WERI-Rb-1 (cell line): ENCODE data around the gene ATP9A.

Experiments
- DNase-seq: peaks from one replicate; pipeline ENCODE4 v3.0.0-alpha.2; 2020
- H3K27ac ChIP-seq: fragments of 250-450 bp; sonication (Bioruptor Pico); 2 replicates; pipeline ENCODE4 v1.5.1; 2020; ENCODE audit warnings: mild to moderate bottlenecking, moderate library complexity
- H3K27me3 ChIP-seq: fragments of 250-450 bp; sonication (Bioruptor Pico); 2 replicates; pipeline ENCODE4 v1.5.1; 2021; ENCODE audit warnings: mild to moderate bottlenecking, low read depth, moderate library complexity; ENCODE audit not compliant: insufficient read depth, severe bottlenecking
- H3K36me3 ChIP-seq: fragments of 250-450 bp; sonication (Bioruptor Pico); 2 replicates; pipeline ENCODE4 v1.5.1; 2020; ENCODE audit warnings: mild to moderate bottlenecking, moderate library complexity
- H3K4me3 ChIP-seq: 2 replicates; pipeline ENCODE4 v1.5.1; 2011; ENCODE audit warnings: low read depth, mild to moderate bottlenecking, control low read depth, low read length
- H3K9me3 ChIP-seq: fragments of 250-450 bp; sonication (Bioruptor Pico); 2 replicates; pipeline ENCODE4 v1.5.1; 2021; ENCODE audit warnings: mild to moderate bottlenecking, moderate library complexity; ENCODE audit not compliant: severe bottlenecking
- TF ChIP-seq, protein P1 (sequence below): IDR thresholded peaks from 2 replicates; pipeline ENCODE4 v1.5.1; 2011; ENCODE audit warnings: low read depth, mild to moderate bottlenecking, control low read depth, inconsistent platforms, low read length

The ATP9A gene

DNA sequence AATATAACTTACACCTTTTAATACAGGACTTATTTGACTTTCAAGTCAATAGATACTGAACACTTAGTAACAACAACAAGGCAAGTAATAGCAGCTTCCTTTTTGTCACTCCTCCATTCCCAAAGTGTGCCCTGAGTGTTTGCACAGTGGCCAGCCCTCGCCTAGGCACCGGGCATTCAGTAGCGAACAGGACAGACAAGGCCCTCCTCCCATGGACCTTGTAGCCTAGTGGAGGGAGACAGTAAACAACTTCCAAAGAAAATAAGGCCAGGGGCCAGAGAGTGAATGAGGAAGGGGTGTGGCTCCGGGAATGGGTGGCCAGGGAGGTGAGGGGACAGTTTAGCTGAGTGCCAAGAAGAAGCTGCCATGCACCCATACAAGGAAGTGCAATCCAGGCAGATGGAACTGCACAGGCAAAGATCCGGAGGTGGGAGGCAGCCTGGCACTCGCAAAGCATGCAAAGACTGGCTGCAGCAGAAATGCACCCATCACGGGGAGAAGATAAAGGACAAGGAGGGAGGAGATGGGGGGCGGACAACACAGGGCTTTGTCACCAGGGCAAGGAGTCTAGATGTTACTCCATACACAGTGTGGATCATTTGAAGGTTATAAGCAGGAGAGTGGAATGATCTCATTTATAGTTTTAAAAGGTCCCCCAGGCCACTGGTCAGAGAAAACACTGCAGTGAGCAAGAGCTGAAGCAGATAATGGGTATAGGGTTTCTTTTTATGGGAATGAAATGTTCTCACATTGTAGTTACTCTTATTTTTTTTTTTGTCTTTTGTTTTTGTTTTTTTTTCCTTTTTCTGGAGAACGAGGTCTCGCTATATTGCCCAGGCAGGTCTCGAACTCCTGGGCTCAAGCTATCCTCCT is 32.2 kb downstream of the ATP9A start:
- TF ChIP-seq, protein P1, sequence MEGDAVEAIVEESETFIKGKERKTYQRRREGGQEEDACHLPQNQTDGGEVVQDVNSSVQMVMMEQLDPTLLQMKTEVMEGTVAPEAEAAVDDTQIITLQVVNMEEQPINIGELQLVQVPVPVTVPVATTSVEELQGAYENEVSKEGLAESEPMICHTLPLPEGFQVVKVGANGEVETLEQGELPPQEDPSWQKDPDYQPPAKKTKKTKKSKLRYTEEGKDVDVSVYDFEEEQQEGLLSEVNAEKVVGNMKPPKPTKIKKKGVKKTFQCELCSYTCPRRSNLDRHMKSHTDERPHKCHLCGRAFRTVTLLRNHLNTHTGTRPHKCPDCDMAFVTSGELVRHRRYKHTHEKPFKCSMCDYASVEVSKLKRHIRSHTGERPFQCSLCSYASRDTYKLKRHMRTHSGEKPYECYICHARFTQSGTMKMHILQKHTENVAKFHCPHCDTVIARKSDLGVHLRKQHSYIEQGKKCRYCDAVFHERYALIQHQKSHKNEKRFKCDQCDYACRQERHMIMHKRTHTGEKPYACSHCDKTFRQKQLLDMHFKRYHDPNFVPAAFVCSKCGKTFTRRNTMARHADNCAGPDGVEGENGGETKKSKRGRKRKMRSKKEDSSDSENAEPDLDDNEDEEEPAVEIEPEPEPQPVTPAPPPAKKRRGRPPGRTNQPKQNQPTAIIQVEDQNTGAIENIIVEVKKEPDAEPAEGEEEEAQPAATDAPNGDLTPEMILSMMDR, result no peak
- H3K27ac ChIP-seq, result no peak overlapping the region
- no peak for DNase-seq

DNA sequence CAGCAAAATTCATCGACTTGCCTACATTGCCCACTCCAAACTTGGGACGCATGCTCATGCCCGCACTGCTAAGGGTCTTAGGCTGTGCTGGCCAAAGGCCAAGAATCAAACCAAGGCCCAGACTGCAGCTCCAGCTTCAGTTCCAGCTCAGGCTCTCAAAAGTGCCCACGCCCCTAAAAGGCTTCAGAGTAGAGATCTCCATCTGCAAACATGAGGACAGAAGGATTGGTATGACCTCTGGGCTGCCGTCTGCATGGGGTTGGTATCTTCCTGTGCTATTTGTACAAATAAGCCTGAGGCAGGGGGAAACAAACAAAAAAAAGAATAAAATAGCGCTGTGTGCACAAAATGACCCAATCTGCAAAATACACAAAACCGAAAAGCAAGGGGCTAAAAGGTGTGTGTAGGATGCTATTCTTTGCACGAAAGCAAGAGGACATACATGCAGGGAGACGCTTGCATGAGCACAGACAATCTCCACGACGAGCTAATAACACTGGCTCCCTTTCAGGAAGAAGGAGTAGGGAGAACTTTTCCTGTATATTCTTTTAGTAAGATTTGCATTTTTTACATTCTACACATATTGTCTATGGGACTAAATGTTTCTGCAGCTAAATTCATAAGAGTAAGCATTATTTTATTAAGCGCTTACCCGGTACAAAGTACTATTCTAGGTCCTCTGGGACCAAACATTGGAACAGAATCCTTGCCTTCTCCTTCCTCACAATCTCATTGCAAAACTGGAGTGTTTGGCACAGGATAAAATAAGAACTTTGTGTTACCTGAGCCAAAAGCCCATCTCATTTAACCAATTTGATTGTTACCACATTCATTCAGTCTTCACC is 33.1 kb downstream of the ATP9A start:
- TF ChIP-seq, protein P1, result no peak
- Histone ChIP-seq H3K36me3 (no peaks in the 10 kb centered on the region), H3K4me3 (no peak overlapping the region), H3K27me3 (no peaks in the 10 kb centered on the region), H3K9me3 (no peaks in the 10 kb centered on the region), H3K27ac (no peak overlapping the region)
- DNase-seq, result no peak

More for the DNA sequence above, 32.2 kb downstream of the ATP9A start:
- Histone ChIP-seq H3K4me3 (no peak overlapping the region), H3K36me3 (no peaks in the 10 kb centered on the region), H3K9me3 (no peaks in the 10 kb centered on the region), H3K27me3 (no peaks in the 10 kb centered on the region)

DNA sequence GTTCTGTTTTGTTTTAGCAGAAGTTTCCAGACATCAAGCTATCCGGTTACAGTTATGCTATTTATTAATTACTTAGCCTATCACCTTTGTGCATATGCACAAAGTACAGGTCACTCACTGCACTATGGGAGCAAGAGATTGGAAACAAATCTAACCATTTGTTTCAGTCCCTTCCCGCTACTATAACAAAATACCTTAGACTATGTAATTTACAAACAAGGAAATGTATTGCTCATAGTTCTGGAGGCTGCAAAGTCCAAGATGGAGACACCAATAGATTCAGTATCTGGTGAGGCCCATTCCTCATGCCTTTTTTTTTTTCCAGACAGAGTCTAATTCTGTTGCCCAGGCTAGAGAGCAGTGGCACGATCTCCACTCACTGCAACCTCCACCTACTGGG is 35.1 kb downstream of the ATP9A start:
- H3K27me3 ChIP-seq, result no peaks in the 10 kb centered on the region
- no peaks in the 10 kb centered on the region for H3K9me3 ChIP-seq

DNA sequence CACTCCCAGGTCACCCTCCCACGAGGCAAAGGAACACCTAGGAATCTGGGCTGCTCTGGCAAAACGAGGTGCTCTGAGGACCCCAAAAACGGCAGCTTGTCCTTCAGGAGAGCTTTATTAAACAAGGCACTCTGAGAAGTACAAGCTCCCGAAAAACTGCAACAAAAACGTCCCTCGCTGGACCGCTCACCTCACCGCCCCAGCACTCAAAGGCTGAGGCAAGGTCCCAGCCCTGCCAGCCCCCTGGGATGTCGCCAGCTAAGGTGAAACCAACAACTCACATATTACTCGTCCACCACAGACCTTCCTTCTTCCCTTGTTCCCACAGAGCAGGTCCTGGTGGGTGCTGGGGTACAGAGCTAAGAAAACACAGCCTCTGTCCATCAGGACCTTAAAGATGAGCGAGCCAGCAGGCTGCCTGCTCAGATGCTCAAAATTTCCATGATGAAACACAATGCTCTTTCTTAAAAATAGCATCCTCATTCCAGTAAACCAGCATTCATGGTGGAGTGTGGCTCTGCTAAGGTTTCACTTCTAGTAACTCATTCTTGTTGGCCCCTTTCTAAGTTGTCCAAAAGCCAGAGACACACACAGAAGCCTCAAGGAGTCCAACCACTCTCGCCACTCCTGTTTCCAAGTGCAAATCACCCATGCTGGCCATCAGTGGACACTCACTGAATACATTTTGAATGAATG is 35.9 kb downstream of the ATP9A start:
- no peaks in the 10 kb centered on the region for H3K36me3 ChIP-seq
- no peak for DNase-seq
- no peak overlapping the region for H3K27ac ChIP-seq
- H3K27me3 ChIP-seq, result no peaks in the 10 kb centered on the region
- TF ChIP-seq, protein P1, result no peak
- H3K4me3 ChIP-seq, result no peak overlapping the region
- H3K9me3 ChIP-seq, result no peaks in the 10 kb centered on the region

More for the DNA sequence above, 35.1 kb downstream of the ATP9A start:
- Histone ChIP-seq H3K27ac (no peak overlapping the region), H3K36me3 (no peaks in the 10 kb centered on the region), H3K4me3 (no peak overlapping the region)
- TF ChIP-seq, protein P1, result no peak
- no peak for DNase-seq

DNA sequence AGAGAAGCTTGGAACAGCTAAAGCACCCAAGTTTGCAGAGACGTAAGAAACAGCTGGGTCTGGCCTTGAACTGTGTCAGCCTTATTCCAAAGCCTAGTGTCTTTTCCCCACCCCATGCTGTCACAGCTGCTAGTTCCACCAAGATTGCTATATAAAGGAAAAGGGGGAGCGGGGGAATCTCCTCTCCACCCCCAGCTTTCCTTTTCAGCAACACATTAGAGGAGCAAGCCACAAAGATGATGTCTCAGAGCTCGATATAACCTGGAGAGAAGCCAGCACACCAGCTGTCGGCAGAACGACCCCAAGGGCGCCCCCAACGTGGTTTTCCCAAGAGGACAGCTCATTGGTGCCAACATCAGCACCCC is 36.5 kb downstream of the ATP9A start:
- no peak for DNase-seq
- no peak overlapping the region for H3K27ac ChIP-seq
- no peaks in the 10 kb centered on the region for H3K9me3 ChIP-seq
- no peaks in the 10 kb centered on the region for H3K36me3 ChIP-seq
- TF ChIP-seq, protein P1, result no peak
- H3K27me3 ChIP-seq, result no peaks in the 10 kb centered on the region
- H3K4me3 ChIP-seq, result no peak overlapping the region
